B cell (primary cell): Measurements from ENCODE around the gene PSMD2.

Experiments used
- CTCF ChIP-seq: fragments of 200-600 bp; IDR thresholded peaks from one replicate; pipeline ENCODE4 v1.8.0; 2022; ENCODE audit warnings: antibody characterized with exemption, mild to moderate bottlenecking
- EZH2 ChIP-seq: IDR thresholded peaks from 2 replicates; pipeline ENCODE4 v1.6.1; 2012; ENCODE audit warnings: borderline replicate concordance, low read depth, mild to moderate bottlenecking, moderate library complexity, low read length; ENCODE audit not compliant: insufficient read depth, poor library complexity, severe bottlenecking

- no peak for TF ChIP-seq EZH2
- TF ChIP-seq CTCF, result no peak
Measured at GRCh38 chr3:184345317-184346144, 46.5 kb downstream of the PSMD2 start.
